GM18861 (cell line): ENCODE results near the gene RALGDS.
"Not testable (repeated sequence)": the region's sequence is repeated elsewhere in the genome, so short reads cannot be mapped to it uniquely, and the experiment has no call there.

Source experiments
- ATAC-seq: cut with Tn5 transposase; IDR thresholded peaks from one replicate; pipeline ENCODE4 v1.9.1; 2021; ENCODE audit not compliant: unreplicated experiment

RALGDS gene

DNA sequence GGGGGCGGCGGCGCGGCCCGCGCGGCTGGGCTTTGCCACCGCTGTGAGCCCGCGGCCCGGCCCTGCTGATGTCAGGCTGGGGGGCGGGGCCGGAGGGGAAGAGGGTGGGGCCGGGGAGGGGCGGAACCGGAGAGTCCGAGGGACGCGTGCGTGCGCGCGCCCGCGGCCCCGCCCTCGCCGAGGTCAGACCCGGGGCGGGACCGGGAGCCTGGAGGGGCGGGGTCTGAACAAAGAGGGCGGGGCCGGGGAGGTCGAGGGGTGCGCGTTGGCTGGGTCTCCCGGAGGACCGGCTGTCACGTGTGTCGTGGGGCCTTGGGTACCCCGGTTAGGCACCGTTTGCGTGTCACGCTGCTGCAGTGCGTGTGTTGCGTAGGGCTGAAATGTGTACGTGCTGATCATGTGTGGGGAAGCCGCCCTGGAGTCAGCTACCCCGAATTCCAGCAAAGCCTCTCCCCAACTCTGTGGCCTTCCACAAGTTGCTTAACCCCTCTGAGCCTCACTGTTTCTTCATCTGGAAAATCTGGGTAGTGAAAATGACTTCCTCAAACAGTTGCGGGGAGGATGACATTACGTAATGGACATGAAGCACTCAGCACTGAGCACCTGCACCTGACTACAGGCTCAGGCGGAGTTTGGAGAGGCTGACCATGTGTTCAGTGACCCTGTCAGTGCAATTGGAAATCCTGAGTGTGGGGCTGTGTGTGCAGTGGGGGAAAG lies at the start of gene RALGDS:
Gene RALGDS, minus strand, starts transcription at position 43 of the 717 bp plus-strand sequence. CDS start 86 bp downstream, outside the sequence.
- peak; percentile 34 for ATAC-seq

DNA sequence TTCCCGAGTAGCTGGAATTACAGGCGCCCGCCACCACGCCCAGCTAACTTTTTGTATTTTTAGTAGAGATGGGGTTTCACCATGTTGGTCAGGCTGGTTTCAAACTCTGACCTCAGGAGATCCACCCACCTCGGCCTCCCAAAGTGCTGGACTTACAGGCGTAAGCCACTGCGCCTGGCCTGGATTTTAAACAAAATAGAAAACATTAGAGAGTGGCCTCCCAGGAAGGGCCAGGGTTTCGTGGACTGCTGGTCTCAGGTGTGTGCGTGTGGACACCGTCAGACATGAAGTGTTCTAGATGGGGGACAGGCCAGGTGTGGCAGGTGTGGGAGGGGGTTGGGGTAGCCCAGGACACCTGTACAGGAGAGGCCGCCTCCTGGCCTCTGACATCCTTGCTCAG lies 49.7 kb upstream of the RALGDS start:
- no peak for ATAC-seq

DNA sequence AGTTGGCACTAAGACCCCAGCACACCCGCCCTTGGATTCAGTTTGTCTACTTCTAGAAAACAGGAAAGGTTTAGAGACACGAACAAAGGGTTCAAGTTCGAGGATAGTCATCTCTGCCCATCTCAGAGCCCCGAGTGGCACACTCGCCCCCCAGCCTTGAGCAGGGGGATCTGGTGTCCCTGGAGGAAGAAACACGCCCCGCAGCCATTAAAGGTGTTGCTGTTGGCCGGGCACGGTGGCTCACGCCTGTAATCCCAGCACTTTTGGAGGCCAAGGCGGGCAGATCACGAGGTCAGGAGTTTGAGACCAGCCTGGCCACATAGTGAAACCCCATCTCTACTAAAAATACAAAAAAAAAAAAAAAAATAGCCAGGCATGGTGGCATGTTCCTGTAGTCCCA lies 48.6 kb upstream of the RALGDS start:
- ATAC-seq, result not testable (repeated sequence)

DNA sequence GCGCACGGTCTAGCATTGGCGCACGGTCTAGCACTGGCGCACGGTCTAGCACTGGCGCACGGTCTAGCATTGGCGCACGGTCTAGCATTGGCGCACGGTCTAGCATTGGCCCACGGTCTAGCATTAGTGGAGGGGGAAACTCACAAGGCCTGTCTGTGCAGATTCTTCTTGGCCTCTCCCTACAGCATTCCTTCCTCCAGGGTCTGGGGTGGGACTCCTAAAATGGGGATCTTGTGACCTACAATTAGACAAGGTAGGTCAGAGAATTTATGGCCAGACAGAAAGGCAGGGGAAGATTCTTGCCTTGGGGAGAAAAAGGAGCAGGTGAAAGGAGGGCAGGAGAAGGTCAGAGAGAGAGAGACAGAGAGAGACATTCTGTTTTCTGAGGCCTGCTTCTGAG lies 48.1 kb upstream of the RALGDS start:
- ATAC-seq, result no peak

DNA sequence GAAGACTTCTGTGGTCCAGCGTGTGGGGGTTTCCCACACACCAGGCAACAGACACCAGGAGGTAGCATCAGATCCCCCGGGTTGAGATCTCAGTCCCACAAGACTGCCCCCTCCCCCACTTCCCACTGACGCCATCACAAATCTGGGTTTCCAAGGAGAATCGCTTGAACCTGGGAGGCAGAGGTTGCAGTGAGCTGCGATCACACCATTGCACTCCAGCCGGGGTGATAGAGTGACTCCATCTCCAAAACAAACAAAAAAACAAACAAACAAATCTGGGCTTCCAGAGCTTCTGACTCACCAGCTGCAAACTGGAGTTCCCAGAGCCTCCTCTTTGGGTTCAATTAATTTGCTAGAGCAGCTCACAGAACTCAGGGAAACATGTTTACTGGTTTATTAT lies 47.4 kb upstream of the RALGDS start:
- no peak for ATAC-seq

DNA sequence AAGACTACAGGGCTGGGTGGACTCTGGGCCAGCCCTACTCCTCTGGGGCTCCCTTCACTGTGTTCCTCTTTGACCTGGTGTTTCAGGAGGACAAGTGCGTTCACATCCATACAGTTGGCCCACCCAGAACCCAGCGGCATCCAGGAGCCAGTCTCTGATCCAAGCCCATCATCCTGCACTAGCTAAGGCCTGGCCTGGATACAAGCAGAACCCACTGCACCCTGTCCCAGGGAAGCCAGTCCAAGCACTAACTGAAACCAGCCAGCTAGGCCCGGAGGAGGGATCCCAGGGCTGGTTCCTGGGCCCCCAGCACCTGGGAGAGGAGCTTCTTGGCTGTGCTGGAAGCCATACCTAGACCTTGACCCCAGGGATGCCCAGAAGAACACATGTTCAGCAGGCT lies 46.7 kb upstream of the RALGDS start:
- no peak for ATAC-seq

DNA sequence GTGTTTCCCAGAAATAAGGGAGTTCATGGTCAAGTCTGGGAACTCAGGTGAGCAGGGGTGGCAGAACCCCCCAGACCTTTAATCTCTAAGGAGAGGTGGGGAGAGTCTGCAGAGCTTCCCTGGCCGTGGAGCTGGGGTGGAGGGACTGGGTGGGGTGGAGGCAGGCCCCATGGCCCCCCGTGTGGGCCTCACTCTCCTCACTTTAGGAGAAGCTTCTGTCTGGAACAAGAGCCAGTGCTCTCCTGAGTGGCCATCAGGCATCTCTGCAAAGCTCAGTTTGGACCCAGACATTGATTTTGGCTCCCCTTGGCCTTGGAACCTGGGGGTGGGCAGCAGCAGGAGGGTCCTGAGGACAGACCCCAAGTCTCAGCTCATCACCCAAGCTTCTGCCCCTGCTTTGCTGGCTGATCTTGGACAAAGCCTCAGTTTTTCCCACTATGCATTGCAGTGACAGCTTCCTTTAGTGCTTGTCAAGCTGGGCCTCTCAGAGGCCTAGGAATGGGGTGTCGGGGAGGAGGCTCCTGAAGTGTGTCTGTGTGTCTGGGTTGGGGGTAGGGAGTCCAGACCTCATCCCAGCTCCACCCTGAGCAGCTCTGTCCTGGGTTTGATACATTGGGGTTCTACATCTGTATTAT lies 46.2 kb upstream of the RALGDS start:
- ATAC-seq, result no peak

DNA sequence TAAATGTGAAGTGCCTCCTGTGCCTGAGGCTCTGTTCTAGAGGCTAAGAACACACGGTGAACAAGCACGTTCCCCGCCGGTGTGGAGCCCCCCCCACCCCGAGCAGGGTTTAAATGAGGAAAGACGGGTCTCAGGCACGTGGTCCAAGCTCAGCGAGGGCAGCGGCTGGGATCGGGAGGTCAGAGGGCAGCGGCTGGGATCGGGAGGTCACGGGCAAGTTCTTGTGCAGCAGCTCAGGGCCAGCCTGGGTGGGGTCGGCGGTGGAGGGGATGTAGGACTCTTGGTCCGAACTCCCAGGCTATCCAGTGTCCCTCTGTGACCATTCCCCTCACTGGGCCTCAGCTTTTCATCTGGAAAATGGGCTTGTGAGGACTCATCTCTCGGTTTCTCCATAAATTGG lies 45.4 kb upstream of the RALGDS start:
- no peak for ATAC-seq

DNA sequence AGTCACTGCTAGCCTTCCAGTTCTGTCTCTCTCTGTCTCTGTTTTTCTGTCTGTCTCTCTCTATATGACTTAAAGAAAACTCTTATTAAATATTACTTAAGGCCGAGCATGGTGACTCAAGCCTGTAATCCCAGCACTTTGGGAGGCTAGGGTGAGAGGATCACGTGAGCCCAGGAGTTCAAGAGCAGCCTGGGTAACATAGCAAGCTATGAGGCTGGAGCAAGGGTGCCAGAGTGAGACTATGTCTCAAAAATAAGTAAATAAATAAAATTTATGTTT lies 44.4 kb upstream of the RALGDS start:
- no peak for ATAC-seq

DNA sequence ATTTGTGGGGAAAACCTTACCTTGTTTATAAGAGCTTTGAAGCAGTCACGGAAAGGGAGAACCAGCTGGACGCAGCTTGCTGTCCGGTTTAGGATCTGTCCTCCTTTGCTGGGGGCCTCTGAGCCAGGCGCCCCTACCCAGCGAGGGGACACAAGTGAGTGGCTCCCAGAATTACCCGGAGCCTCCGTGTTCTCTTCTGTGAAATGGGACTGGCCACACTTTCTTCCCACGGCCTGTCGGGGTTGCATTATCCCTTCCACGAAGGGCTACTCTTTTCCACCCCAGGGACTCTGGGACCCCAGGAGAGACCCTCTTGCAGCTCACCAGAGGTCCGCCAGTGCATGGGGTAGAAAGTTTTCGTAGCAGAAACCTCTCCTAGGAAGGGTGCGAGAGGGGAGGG lies 43.2 kb upstream of the RALGDS start:
- ATAC-seq, result no peak

DNA sequence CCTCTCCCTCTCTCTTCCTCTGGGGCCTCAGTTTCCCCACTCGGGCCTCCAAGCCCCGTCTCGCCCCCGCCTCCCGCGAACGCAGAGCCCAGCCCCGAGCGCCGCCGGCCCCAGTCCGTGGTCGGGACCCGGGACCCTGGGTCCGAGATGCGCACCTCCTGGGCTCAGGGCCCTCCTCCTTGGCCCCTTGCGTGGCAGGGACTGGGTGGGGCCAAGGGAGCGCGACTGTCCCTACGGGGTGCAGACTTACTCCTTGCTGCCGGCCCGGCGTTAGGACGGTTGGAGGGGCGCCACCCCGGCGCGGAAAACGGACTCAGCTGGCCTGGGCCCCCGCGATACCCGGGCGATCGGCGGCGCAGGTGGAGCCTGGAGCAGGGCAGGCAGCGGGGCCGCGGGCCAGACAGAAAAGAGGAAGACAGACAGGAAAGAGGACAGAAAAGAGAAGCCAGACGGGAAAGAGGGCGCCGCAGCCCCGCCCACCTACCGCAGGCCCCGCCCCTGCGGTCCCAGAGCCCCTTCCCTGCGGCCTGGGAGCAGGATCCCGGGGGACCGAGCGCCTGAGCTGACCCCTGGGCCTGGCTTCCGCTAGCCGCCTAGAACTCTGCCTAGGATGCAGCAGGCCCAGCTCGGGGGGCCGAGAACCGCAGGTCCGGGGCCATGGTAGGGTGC lies 42.6 kb upstream of the RALGDS start, which contains the start of gene GBGT1:
Gene GBGT1, minus strand, starts transcription at position 411 of the 669 bp plus-strand sequence. CDS start 1,502 bp downstream, outside the sequence.
- ATAC-seq, result no peak

DNA sequence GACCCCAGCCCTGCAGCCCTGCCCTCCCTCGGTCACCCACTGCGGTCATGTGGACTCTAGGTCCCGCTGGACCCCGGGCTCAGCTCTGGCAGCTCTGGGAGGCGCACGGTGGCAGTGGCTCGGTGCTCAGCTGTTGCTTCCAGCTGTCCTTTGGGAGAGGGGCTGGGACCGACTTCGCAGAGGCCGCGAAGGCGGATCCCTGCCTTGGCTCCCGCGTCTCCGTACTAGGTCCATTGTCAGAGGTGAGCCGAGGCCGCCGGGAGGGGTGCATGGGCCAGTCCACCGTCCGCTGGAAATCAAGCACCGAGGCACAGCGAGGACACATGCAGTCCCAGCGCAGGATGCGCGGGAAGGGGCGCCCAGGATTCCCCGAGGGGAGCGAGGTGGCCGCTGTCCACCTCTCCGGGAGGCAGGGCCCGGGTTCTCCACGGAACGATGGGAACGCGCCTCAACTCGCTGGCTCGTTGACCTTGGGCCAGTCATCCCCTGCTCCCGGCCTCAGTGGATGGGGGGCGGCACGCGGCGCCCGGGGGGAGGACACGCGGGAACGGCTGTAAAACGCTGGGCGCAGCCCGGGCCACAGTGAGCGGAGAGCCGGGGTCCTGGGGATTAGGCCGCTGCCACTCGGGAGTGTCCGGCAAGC lies 41.9 kb upstream of the RALGDS start:
- ATAC-seq, result no peak

DNA sequence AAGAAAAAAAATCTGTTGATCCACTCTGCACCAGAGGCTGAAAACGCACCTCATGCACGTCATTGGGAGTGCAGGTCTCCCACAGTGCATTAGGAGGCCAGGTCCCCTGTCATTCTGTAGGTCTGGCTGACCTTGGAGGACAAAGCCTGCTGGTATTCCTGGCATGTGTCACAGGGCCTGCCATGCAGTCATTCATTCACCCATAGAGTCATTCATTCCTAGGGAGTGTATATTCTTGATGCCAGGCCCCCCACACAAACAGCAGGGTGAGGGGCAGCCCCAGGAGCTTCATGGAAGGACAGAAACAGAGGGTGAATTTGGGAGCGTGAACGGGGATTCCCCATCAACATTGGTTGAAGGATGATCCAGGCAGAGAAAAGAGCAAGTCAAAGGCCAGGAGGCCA lies 40.5 kb upstream of the RALGDS start:
- no peak for ATAC-seq

DNA sequence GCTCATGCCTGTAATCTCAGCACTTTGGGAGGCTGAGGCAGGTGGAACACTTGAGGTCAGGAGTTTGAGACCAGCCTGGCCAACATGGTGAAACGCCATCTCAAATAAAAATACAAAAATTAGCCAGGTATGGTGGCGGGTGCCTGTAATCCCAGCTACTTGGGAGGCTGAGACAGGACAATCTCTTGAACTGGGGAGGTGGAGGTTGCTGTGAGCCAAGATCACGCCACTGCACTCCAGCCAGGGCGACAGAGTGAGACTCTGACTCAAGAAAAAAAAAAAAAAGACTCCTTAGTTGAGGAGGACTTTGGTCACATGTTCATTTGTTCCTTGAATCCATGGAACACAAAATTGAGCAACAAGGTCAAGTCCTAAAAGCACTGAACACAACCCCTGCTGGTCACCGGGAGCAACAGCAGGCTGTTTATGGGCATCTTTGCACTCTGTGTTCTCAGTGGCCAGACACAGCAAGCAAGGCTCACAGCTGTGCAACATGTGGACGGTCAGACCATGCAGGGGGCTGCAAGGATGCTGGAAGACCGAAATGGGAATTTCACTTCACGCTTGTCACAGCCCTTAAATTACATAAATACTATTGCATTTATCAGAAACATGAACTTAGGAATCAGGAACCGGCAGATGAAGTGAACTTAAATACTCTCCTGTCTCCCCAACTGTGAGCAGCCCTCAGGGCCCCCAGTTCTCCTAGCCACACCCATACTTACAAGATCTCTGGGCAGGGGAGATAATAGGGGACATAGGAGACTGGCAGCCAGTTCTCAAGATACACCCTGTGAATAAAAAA lies 39.9 kb upstream of the RALGDS start:
- ATAC-seq, result no peak

DNA sequence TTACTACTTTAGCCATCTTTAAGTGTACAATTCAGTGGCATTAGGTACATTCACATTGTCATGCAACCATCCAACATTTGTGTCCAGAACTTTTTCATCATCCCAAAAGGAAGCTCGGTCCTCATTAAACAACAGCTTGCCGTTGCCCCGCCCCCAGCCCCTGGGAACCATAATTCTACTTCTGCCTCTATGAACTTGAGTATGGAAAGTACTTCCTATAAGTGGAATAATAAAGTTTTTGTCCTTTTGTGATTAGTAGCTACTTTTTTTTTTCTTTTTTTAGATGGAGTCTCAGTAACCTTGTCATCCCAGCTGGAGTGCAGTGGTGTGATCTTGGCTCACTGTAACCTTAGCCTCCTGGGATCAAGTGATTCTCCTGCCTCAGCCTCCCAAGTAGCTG lies 37.7 kb upstream of the RALGDS start:
- ATAC-seq, result no peak

DNA sequence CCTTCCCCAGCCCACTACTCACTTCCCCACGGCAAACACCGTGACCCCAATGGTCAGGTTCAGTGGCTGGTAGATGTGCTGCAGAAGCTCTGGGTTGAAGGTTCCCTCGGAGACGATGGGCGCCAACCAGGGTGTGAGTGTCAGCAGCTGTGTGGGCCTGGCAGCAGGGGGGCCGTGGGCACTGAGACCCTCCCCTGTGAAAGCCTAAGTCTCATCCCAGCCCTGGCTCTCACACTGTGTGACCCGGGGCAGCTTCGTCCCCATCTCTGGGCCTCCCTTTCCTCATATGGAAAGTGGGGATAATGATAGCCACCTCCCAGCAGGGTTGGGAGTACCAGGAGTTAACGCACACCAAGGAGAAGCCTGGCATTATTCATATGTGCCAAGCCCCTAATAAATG lies 34.1 kb upstream of the RALGDS start:
- ATAC-seq, result no peak

DNA sequence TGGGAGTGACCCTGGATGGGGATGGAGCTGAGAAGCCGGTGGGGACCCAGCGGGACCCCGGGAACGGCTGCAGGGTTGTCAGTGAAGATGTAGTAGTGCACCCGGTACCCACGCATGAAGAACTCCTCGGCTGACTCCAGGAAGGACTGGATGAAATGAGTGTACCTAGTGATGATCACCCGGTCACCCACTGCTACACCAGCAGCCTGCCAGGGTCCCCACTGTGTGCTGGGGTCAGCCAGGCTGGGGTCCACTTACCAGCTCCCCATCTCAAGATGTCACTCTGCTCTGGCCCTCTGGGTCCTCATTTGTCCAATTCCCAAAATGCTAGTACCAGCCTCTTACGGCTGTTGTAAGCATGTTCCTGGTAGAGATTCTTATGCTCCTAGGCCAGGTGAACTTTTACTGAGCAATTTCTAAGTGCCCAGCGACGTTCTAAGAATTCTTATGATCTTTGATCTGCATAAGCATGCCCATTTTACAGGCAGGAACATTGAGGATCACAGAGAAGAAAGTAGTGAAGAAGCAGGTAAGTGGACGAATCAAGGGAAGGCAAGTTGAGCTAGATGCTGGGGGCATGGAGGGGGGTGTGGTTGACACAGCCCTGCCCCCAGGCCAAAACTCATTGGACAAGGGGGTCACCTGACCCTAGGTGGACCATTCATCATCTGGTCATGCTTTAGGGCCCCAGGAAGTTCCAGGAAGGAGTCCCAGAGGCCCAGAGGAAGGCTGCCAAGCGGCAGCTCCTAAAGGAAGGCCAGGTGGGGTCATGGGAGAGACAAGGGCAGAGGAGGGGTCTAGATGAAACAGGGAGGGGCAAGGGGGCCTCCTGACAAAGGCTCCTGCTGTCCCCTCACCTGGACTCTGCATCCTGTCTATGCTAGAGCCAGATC lies 33.3 kb upstream of the RALGDS start:
- ATAC-seq, result no peak

DNA sequence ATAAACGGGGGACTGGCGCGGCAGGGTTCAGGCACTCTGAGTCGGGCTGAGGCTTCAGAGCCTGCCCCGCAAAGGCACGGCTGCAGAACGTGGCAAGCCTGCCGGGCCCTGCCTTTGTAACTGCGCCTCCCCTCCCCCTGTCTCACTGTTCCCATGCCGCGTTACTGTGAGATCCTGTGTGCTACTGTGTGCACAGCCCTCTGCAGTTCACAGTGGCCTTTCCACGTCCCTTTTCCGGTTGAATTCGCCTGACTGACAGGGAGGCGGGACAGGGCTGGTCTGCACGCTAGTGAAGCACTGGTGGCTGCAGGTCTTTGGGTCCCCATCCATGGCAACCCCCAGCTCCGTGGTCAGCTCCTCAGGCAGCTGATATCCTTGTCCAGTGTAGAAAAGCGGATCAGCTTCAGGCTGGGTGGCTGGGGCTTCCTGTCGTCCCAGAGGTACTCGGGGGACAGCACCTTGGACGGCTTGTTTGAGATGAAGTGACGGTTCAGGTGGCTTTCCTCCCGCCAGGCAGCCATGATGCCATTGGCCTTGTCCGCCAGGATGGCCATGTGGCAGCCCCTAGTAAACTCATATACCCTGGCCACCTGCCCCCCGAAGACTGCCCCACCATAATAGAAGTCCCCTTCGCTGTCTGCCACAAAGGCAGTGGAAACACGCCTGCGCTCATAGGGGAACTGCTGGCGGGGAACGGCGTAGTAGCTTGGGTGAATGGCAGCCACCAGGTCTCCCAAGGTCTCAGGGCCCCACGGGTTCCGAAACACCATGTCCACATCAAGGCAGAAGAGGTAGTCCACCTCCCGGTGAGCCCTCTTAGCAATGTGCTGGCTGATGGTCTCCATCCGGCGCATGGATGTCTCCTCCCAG lies 32.4 kb upstream of the RALGDS start:
- no peak for ATAC-seq
